Measurements from ENCODE around the gene AAMP.
"Not testable (repeated sequence)": the region's sequence is repeated elsewhere in the genome, so short reads cannot be mapped to it uniquely, and the experiment has no call there.

Gene AAMP

DNA sequence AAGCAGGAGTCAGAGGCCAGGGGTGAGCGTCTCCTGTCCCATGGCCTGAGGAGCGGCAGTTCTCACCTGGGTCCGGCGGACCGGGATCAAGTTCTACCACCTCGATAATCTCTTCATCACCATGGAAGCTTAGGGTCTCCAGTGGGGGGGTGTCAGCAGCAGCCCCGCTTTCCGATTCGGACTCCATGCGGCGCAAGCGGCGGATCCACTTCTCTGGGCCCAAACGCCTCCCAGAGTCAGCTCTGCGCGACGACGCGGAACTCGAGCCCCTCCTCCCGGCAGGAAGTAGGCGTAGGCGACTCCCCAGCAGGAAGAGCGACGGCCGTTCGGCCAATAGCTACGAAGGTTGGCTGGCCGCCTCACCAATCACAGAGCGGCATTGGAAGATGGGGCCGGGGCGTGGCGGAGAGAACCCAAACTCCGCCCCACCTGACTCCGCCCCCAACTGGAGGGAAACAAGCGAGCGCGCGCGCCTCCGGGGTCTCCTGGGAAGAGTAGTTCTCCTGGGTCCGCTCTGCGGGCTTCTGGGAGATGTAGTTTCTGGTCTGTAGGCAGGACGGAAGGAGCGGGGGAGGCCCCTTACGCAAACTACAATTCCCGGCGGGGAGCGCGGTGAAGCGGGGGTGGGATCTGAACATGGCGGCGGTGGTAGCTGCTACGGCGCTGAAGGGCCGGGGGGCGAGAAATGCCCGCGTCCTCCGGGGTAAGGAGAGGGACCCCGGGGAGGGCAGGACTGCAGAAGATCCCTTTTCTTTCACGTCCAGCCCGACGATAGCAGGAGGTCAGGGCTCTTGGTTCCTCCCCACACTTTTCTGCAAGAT, at the start of gene AAMP, which contains the start of gene PNKD:
Gene AAMP, minus strand, starts transcription at position 238 of the 821 bp plus-strand sequence. Its CDS starts 51 bp downstream, at position 187.
Gene PNKD, plus strand, starts transcription at position 620 of the 821 bp plus-strand sequence. Its CDS starts 17 bp downstream, at position 637.
- DNase-seq, result peak; percentile 82

- no peak for DNase-seq
These were observed 48.3 kb upstream of the AAMP start for GRCh38 chr2:218318241-218318640.

GRCh38 chr2:218317835-218318234, 47.9 kb upstream of the AAMP start:
- no peak for DNase-seq

- DNase-seq, result no peak
These were observed 47.3 kb upstream of the AAMP start for GRCh38 chr2:218317303-218317630.

DNA sequence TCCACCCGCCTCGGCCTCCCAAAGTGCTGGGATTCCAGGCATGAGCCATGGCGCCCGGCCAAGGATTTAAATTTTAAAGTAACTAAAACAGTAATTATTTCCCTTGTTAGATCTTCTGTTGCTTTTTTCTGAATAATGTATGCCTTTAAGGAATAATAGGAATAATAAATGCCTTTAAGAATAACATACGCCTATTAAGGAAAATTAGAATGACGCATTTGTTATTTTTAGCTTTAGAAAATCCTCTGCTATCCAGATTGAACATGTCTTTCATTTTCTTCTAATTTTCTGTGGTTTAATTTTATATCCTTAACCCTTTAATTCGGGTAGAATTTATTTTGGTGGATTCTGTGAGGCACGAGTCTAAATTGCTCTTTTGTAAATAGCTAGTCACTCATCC, 45.5 kb upstream of the AAMP start:
- DNase-seq, result no peak

GRCh38 chr2:218314764-218315163, 44.8 kb upstream of the AAMP start:
- not testable (repeated sequence) for DNase-seq

GRCh38 chr2:218313356-218313755, 43.4 kb upstream of the AAMP start:
- DNase-seq, result no peak

DNA sequence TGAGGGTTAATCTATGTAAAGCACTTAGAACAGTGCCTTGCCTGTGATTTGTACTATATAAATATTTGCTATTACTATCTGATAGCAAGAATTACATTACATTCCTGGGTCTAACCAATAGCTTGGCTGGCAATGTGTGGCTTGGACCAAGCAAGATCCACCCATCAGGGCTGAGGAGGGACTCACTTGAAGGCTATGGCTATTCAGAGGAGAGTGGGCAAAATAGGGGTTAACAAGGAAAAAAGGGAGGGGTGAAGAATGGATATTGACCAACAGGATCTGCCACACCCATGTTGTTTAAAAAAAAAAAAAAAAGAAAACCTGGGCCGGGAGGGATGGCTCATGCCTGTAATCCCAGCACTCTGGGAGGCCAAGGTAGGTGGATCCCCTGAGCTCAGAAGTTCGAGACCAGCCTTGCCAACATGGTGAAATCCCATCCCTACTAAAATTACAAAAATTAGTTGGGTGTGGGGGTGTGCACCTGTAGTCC, 42.4 kb upstream of the AAMP start:
- no peak for DNase-seq

DNA sequence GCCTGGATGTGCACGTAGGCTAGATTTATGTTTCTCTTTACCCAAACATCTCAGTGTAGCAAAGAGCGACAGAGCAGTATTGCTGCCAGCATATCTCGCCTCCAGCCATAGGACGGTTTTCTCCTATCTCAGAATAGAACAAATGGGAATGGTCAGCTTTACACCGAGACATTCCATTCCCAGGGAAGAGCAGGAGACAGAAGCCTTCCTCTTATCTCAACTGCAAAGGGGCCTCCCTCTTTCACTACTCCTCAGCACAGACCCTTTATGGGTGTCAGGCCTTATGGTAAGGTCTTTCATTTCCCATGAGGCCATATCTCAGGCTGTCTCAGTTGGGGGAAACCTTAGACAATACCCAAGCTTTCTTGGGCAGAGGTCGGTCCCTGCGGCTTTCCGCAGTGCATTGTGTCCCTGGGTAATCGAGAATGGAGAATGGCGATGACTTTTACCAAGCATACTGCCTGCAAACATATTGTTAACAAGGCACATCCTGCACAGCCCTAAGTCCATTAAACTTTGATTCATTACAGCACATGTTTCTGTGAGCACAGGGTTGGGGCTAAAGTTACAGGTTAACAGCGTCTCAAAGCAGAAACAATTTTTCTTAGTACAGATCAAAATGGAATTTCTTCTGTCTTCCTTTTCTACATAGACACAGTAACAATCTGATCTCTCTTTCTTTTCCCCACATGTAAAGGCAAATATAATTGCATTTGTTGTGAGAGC, 41.8 kb upstream of the AAMP start:
- not testable (repeated sequence) for DNase-seq

- no peak for DNase-seq
These were observed 41.1 kb upstream of the AAMP start for GRCh38 chr2:218310853-218311540.

- DNase-seq, result no peak
These were observed 37.6 kb upstream of the AAMP start for GRCh38 chr2:218307415-218308090.

- no peak for DNase-seq
These were observed 36.4 kb upstream of the AAMP start for GRCh38 chr2:218306184-218306920.

GRCh38 chr2:218305383-218305782, 35.4 kb upstream of the AAMP start:
- DNase-seq, result no peak

DNA sequence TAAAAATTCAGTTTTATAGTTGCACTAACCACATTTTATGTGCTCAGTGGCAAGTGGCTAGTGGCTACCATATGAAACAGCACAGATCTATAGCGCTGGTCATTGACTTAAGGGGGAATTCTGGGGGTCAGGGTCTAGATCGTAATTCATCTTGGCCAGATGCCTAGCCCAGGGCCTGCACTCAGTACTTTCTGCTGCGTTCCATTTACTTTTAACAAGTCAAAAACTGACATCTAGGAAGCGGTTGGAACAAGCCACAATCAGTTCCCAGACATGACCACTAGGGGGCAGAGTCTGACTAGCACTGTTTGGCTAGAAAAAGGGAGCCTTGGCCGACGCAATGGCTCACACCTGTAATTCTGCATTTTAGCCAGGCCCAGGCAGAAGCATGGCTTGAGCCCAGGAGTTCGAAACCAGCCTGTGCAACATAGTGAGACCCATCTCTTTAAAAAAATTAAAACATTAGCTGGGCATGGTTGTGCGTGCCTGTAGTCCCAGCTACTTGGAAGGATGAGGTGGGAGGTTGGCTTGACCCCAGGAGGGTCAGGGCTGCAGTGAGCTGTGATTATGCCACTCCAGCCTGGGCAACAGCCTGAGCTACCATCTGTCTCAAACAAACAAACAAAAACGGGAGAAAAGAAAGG, 31.4 kb upstream of the AAMP start:
- peak; percentile 12 for DNase-seq

- DNase-seq, result no peak
These were observed 30.2 kb upstream of the AAMP start for GRCh38 chr2:218300141-218300540.

DNA sequence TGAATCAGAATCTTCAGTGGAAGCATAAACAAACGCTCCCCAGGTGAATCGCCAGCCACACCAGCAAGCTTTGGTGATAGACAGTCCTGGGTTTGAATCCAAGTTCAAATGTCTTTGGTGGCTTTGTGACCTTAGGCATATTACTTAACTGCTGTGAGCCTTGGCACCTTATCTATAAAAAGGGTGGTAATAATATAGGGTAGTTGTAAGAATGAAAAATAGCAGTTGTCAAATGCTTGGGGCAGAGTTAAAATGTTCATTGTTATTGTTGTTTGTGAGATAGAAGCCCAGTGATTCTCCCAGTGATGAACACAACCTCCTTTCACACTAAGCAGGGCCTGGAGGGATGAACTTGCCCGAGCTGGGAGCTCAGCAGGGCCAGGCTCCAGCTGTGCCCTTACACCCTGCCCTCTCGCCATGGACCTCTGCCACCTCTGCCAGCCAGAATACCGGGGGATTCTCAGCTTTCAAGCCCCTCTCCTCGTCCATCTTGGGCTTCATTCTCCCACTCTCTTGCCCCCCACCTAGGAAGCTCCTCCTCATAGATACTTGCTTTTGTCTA, 28.5 kb upstream of the AAMP start:
- DNase-seq, result no peak

GRCh38 chr2:218296847-218297246, 26.9 kb upstream of the AAMP start:
- no peak for DNase-seq

GRCh38 chr2:218296200-218296599, 26.3 kb upstream of the AAMP start:
- no peak for DNase-seq

DNA sequence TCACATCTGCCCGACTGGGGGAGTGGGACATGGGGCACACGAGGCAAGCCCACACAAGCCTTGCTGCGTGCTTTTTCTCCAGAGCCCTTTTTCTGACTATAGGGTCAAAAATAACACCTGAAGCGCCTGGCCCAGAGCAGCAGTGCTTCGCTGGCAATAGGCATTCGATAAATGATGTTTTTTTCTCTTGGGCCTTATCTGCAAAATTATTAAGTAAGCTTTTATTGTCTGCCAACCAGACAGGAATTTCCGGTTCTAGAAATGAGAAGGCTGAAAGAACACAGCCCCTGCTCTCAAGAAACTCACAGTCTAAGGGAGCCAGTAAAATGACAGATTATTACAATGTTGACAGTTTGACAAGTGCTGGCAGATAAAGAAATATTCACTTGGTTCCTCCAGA, 25.1 kb upstream of the AAMP start:
- no peak for DNase-seq

GRCh38 chr2:218294430-218295022, 24.6 kb upstream of the AAMP start:
- DNase-seq, result no peak

Measured in NCI-H187 treated with DMSO at 0.1 percent for 48 hours (cell line).